Liver (tissue), 9 donors: ENCODE measurements around the gene DIPK1B. TPM values are rescaled to one million over a fixed set of nuclear protein-coding genes. Genes with fewer than 3 reads are reported as not detected.

ENCODE experiments used
- DNase-seq: peaks from one replicate; pipeline ENCODE4 v3.0.0-alpha.2; 2017; ENCODE audit warnings: low spot score
- H3K27ac ChIP-seq, 2 donors: one replicate each; pipeline ENCODE4 v1.7.0; 2013; ENCODE audit warnings: inconsistent platforms in 2 of 2, low read length in 2 of 2, control low read depth in 1 of 2, low read depth in 1 of 2, mild to moderate bottlenecking in 1 of 2
- H3K27me3 ChIP-seq, 4 donors: one replicate each; pipeline versions ENCODE4 v1.6.1 to v1.7.0; 2013; ENCODE audit warnings: low read length in 3 of 4, inconsistent platforms in 1 of 4, mild to moderate bottlenecking in 1 of 4, moderate library complexity in 1 of 4; ENCODE audit not compliant: control insufficient read depth in 4 of 4, insufficient read depth in 4 of 4
- H3K36me3 ChIP-seq, 4 donors: one replicate each; pipeline versions ENCODE4 v1.6.1 to v1.7.0; 2013; ENCODE audit warnings: low read length in 3 of 4, mild to moderate bottlenecking in 3 of 4, low read depth in 1 of 4, moderate library complexity in 1 of 4; ENCODE audit not compliant: control insufficient read depth in 4 of 4, insufficient read depth in 3 of 4
- H3K4me1 ChIP-seq, 4 donors: one replicate each; pipeline versions ENCODE4 v1.6.1 to v1.7.0; 2013; ENCODE audit warnings: low read length in 3 of 4, mild to moderate bottlenecking in 3 of 4, moderate library complexity in 1 of 4; ENCODE audit not compliant: control insufficient read depth in 4 of 4, insufficient read depth in 4 of 4
- H3K4me3 ChIP-seq, 3 donors: one replicate each; pipeline versions ENCODE4 v1.6.1 to v1.7.0; 2013; ENCODE audit warnings: low read length in 3 of 3, control low read depth in 1 of 3, low read depth in 1 of 3, mild to moderate bottlenecking in 1 of 3
- H3K9ac ChIP-seq, 2 donors: one replicate each; pipeline ENCODE4 v1.7.0; 2013; ENCODE audit warnings: low read length in 2 of 2, mild to moderate bottlenecking in 2 of 2, moderate library complexity in 2 of 2, control low read depth in 1 of 2, low read depth in 1 of 2
- H3K9me3 ChIP-seq, 4 donors: one replicate each; pipeline versions ENCODE4 v1.6.1 to v1.7.0; 2013; ENCODE audit warnings: low read length in 3 of 4; ENCODE audit not compliant: control insufficient read depth in 4 of 4
- ATF3 ChIP-seq: IDR thresholded peaks from 2 replicates; pipeline ENCODE4 v1.6.1; 2016; ENCODE audit warnings: antibody characterized with exemption
- CTCF ChIP-seq: fragments of 150-350 bp; IDR thresholded peaks from 2 replicates; pipeline ENCODE4 v1.5.1; 2017; ENCODE audit warnings: improper control_type of control experiment, low read depth, low read length; ENCODE audit not compliant: missing input control
- EGR1 ChIP-seq, 2 donors: IDR thresholded peaks; 2 replicates each; pipeline ENCODE4 v1.6.1; 2016 to 2018; ENCODE audit warnings: antibody characterized with exemption in 2 of 2, low read depth in 2 of 2
- FOXA1 ChIP-seq: IDR thresholded peaks from 2 replicates; pipeline ENCODE4 v1.6.1; 2016; ENCODE audit warnings: antibody characterized with exemption
- FOXA2 ChIP-seq: IDR thresholded peaks from 2 replicates; pipeline ENCODE4 v1.6.1; 2016; ENCODE audit warnings: antibody characterized with exemption
- GABPA ChIP-seq, 2 donors: IDR thresholded peaks in 1 of 2; conservative IDR thresholded peaks in 1 of 2; 2 replicates each; pipeline ENCODE4 v1.6.1; 2016; ENCODE audit warnings: antibody characterized with exemption in 2 of 2, mild to moderate bottlenecking in 1 of 2, moderate library complexity in 1 of 2
- HNF4A ChIP-seq, 2 donors: conservative IDR thresholded peaks; 2 replicates each; pipeline ENCODE4 v1.6.1; 2016; ENCODE audit warnings: antibody characterized with exemption in 2 of 2, mild to moderate bottlenecking in 2 of 2
- HNF4G ChIP-seq: IDR thresholded peaks from 2 replicates; pipeline ENCODE4 v1.6.1; 2016; ENCODE audit warnings: antibody characterized with exemption
- JUND ChIP-seq, 2 donors: IDR thresholded peaks; 2 replicates each; pipeline ENCODE4 v1.6.1; 2016; ENCODE audit warnings: antibody characterized with exemption in 2 of 2
- MAX ChIP-seq: IDR thresholded peaks from 2 replicates; pipeline ENCODE4 v1.6.1; 2016; ENCODE audit warnings: antibody characterized with exemption
- NR2F2 ChIP-seq: IDR thresholded peaks from 2 replicates; pipeline ENCODE4 v1.6.1; 2016; ENCODE audit warnings: antibody characterized with exemption
- RAD21 ChIP-seq, 2 donors: IDR thresholded peaks; 2 replicates each; pipeline ENCODE4 v1.6.1; 2016; ENCODE audit warnings: antibody characterized with exemption in 2 of 2, mild to moderate bottlenecking in 2 of 2
- REST ChIP-seq: IDR thresholded peaks from 2 replicates; pipeline ENCODE4 v1.6.1; 2016; ENCODE audit warnings: antibody characterized with exemption, mild to moderate bottlenecking
- RXRA ChIP-seq, 2 donors: IDR thresholded peaks; 2 replicates each; pipeline ENCODE4 v1.6.1; 2017 to 2018; ENCODE audit warnings: antibody characterized with exemption in 2 of 2, mild to moderate bottlenecking in 1 of 2
- SP1 ChIP-seq: IDR thresholded peaks from 2 replicates; pipeline ENCODE4 v1.6.1; 2018; ENCODE audit warnings: antibody characterized with exemption, mild to moderate bottlenecking
- TAF1 ChIP-seq: conservative IDR thresholded peaks from 2 replicates; pipeline ENCODE4 v1.6.1; 2016; ENCODE audit warnings: antibody characterized with exemption, mild to moderate bottlenecking
- YY1 ChIP-seq: IDR thresholded peaks from 2 replicates; pipeline ENCODE4 v1.6.1; 2016; ENCODE audit warnings: antibody characterized with exemption, mild to moderate bottlenecking
- ZBTB33 ChIP-seq: IDR thresholded peaks from 2 replicates; pipeline ENCODE4 v1.6.1; 2016; ENCODE audit warnings: antibody characterized with exemption
- WGBS: extraction: QIAGEN DNeasy Blood & Tissue Kit; methylation state at CpG from one replicate; pipeline ENCODE4 v1.1.7; 2013; 5-methylcytosine and 5-hydroxymethylcytosine counted together
- polyA plus RNA-seq, 2 donors: library from polyadenylated mRNA; stranded (reverse) in 1 of 2; unstranded in 1 of 2; fragments of 200-250 nt in 1 of 2; fragments of >200 nt in 1 of 2; fragmentation: Nextera tagmentation in 1 of 2; extraction: Ambion mirVana in 1 of 2; gene quantifications; one replicate each; pipeline versions ENCODE4 v1.2.1 to v1.2.3, GENCODE V29; 2013 to 2015
- total RNA-seq, 2 donors: library from RNA; depleted of rRNA; stranded (reverse); fragments of >200 nt; gene quantifications; one replicate each; pipeline ENCODE4 v1.2.3, GENCODE V29; 2014
- donor health status: healthy.
- donor health status: healthy.
- donor health status: healthy.
- donor health status: healthy.
- donor health status: healthy.

DIPK1B gene
- total and polyA plus RNA-seq, 4 donors = 2.3 to 19.7 (median 5.2) TPM

GRCh38 chr9:136733611-136734010, 21.2 kb downstream of the DIPK1B start:
- DNase-seq = no peak
- WGBS = 90% methylated on average over 12 of the region's 12 CpGs
- Histone ChIP-seq H3K36me3 (no peaks in the 10 kb centered on the region), H3K4me1 (peaks cover 0 to 10% (median 6%) of the 10 kb centered on the region in 4 donors), H3K9ac (no peak overlapping the region), H3K9me3 (no peaks in the 10 kb centered on the region), H3K27ac (no peak overlapping the region), H3K4me3 (no peak overlapping the region), H3K27me3 (no peaks in the 10 kb centered on the region)
- TF ChIP-seq JUND (IDR thresholded peaks at IDR 0.05) = no peak
- no peak for TF ChIP-seq REST
- TF ChIP-seq RAD21 (IDR thresholded peaks at IDR 0.05) = no peak
- no peak for TF ChIP-seq MAX
- TF ChIP-seq FOXA1 = no peak
- no peak for TF ChIP-seq HNF4G
- no peak for TF ChIP-seq RXRA (IDR thresholded peaks at IDR 0.05)
- TF ChIP-seq SP1 = no peak
- TF ChIP-seq EGR1 (IDR thresholded peaks at IDR 0.05; ENCODE audit: low read depth in 2 of 2) = no peak
- TF ChIP-seq ATF3 = no peak
- no peak for TF ChIP-seq GABPA (IDR thresholded peaks at IDR 0.05 in 1 of 2, conservative IDR thresholded peaks at IDR 0.05 in 1 of 2)
- TF ChIP-seq FOXA2 = no peak
- TF ChIP-seq CTCF = no peak
- TF ChIP-seq HNF4A (conservative IDR thresholded peaks at IDR 0.05) = no peak
- no peak for TF ChIP-seq NR2F2
- TF ChIP-seq TAF1 = no peak
- no peak for TF ChIP-seq YY1
- no peak for TF ChIP-seq ZBTB33
